Measurements from ENCODE around the gene ODF4.
"Not testable (repeated sequence)": the region's sequence is repeated elsewhere in the genome, so short reads cannot be mapped to it uniquely, and the experiment has no call there.

ODF4 gene

DNA sequence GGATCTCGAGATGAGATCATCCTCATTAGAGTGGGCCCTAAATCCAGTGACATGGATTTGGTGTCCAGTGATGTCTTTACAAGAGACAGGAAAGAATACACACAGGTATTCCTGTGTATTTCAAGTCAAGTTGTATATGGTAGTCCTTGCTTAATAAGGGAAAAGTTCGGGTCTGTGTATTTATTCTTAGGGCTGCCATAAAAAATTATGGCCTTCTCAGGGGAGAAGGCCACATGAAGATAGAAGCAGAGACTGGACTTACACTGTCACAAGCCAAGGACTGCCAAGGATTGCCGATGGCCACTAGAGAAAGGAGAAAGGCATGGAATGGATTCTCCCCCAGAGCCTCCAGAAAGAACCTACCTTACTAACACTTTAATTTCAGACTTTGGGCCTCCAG lies 28.6 kb downstream of the ODF4 start:
- no peak overlapping the region for H3K27ac Mint-ChIP-seq
- no peak overlapping the region for H3K4me3 Mint-ChIP-seq
- no peaks in the 10 kb centered on the region for H3K27me3 Mint-ChIP-seq
- peaks cover 14% of the 10 kb centered on the region for H3K36me3 Mint-ChIP-seq
- no peaks in the 10 kb centered on the region for H3K9me3 Mint-ChIP-seq
- DNase-seq (ENCODE audit: low spot score in 2 of 2) (no peak), ATAC-seq (ENCODE audit: low read depth) (no peak)
- H3K4me1 Mint-ChIP-seq = peaks cover 7% of the 10 kb centered on the region

DNA sequence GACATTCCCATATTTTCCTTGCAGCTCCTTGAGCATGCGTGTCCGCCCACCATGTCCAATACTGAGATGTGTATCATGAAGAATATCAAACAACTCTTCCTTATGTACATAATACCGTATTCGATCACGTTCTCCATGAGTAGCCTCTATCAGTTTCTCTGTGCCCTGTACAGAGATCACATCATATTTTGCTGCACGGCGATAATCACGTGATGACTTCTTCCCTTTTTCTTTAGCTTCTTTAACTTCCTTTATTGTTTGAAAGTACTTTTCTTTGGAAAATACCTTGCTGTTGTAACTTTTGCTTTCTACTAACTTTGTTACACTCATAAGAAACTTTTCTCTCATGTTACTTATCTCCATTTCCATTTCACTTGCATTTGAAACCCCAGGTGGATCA lies 30.3 kb downstream of the ODF4 start:
- Mint-ChIP-seq H3K36me3 (peaks cover 14% of the 10 kb centered on the region), H3K4me3 (no peak overlapping the region), H3K9me3 (no peaks in the 10 kb centered on the region), H3K27ac (no peak overlapping the region), H3K4me1 (peaks cover 7% of the 10 kb centered on the region), H3K27me3 (no peaks in the 10 kb centered on the region)
- ATAC-seq (ENCODE audit: low read depth) = peak; percentile 43
- no peak for DNase-seq (ENCODE audit: low spot score in 2 of 2)

DNA sequence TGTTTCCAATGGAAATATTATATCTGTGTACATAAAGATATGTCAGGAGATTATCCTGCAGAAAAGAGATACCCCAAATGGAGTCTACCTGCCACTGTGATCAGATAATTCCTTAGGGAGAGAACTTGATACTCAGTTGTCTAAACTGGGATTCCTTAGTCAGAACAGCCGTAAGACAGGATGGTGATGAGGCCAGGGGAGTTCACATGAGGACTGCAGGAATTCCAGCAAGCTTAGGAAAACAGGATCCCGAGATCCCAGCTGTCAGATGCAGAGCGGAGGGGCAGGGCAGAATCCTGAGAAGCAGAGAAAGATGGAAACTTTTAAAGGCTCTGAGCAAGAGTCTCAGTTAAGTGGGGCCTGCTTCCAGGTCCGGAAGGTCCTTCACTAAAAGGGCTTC lies 32.1 kb downstream of the ODF4 start:
- Mint-ChIP-seq H3K36me3 (peaks cover 14% of the 10 kb centered on the region), H3K4me3 (no peak overlapping the region), H3K27ac (no peak overlapping the region), H3K4me1 (peaks cover 19% of the 10 kb centered on the region), H3K27me3 (no peaks in the 10 kb centered on the region), H3K9me3 (no peaks in the 10 kb centered on the region)
- no peak for ATAC-seq (ENCODE audit: low read depth)
- DNase-seq (ENCODE audit: low spot score in 2 of 2) = no peak

DNA sequence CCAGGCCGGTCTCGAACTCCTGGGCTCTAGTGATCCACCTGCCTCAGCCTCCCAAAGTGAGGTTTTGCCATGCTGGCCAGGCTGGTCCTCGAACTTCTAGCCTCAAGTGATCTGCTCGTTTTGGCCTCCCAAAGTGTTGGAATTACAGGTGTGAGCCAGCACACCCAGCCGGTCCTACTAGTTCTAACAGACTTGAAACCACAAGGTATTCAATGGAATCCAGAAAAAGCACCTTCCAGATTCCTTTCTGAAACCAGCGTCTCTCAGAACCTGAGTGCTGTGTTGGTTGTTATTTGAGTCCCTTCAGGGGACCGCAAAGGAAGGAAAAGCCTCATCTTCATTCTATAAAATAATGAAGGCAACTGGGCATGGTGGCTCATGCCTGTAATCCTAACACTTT lies 32.8 kb downstream of the ODF4 start:
- Mint-ChIP-seq H3K9me3 (no peaks in the 10 kb centered on the region), H3K36me3 (peaks cover 14% of the 10 kb centered on the region), H3K4me1 (peaks cover 19% of the 10 kb centered on the region), H3K4me3 (no peak overlapping the region), H3K27ac (no peak overlapping the region), H3K27me3 (no peaks in the 10 kb centered on the region)
- DNase-seq (ENCODE audit: low spot score in 2 of 2) = no peak
- no peak for ATAC-seq (ENCODE audit: low read depth)

DNA sequence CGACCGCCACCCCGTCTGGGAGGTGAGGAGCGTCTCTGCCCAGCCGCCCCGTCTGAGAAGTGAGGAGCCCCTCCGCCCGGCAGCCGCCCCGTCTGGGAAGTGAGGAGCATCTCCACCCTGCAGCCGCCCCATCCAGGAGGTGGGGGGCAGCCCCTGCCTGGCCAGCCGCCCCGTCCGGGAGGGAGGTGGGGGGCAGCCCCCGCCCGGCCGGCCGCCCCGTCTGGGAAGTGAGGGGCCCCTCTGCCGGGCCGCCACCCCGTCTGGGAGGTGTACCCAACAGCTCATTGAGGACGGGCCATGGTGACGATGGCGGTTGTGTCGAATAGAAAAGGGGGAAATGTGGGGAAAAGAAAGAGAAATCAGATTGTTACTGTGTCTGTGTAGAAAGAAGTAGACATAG lies 34.2 kb downstream of the ODF4 start:
- peaks cover 23% of the 10 kb centered on the region for H3K4me1 Mint-ChIP-seq
- not testable (repeated sequence) for H3K4me3 Mint-ChIP-seq; ATAC-seq (ENCODE audit: low read depth); H3K9me3 Mint-ChIP-seq; H3K27ac Mint-ChIP-seq; H3K27me3 Mint-ChIP-seq; DNase-seq (ENCODE audit: low spot score in 2 of 2)
- peaks cover 18% of the 10 kb centered on the region for H3K36me3 Mint-ChIP-seq

DNA sequence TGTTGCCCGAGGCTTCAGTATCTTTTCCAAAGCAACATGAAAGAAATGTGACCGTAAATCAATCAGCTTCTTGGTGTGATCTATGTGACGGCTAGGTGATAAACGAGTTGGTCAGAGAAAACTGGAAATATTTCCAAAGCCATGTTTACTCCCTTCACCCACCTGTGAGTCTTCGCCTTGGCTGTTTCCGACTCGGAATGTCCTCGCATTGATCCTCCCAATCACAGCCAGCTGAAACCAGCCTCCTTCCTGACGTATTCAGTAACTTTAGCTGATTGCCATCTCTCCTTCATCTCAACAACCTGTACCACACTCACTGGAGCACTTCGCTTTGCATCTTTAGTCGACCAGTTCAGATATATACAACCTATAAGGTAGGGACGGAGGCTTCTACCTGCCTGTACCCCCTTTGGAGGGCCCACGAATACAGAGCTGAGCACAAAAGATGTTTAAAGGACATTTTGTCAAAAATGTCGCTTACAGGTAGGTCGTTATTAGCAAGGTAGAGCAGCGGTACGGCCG lies 36.2 kb downstream of the ODF4 start:
- Mint-ChIP-seq H3K27me3 (no peaks in the 10 kb centered on the region), H3K27ac (peak overlapping the region; percentile 28), H3K9me3 (no peaks in the 10 kb centered on the region), H3K4me1 (peaks cover 21% of the 10 kb centered on the region), H3K4me3 (peak overlapping the region; percentile 87), H3K36me3 (peaks cover 16% of the 10 kb centered on the region)
- DNase-seq (ENCODE audit: low spot score in 2 of 2) (no peak), ATAC-seq (ENCODE audit: low read depth) (no peak)

DNA sequence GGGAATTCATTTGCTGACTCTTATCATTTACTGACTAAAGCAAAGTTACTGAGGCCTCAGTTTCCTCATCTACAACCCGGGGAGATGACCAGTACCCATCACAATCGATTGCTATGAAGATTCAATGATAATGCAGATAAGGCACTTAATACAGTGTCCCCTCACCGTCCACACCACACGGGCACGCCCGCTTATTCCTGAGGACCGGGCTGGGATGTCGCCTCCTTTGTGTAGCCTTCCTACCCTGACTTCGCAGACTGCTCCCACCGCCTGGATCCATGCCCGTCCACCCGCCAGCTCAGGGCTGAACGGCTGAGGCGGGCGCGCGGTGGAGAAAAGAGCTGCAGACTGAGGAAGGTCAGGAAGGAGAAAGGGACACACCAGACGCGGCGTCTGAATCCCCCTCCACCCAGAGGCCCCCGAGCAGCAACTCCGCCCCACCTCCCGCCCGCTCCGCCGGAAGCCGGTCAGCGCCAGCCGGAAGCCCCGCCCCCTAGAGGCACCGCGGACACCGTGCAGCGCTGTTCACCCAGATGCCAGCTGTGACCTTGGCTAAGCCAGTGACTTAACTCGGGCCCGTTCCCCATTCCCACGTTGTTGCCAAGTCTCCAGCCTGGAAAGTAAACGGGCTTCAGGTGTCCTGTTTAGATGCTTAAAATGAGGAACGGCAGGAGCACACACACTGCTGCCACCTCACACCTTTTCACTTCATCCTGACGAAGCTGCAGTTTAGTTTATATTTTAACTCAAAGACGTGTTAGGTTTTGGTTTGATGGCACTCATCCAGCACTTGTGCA lies 36.8 kb downstream of the ODF4 start, which contains the start of gene KRABD2:
KRABD2 (minus strand) TSS at position 434 of the 797 bp plus-strand sequence.
- H3K27ac Mint-ChIP-seq = peak within 1 kb of the TSS; percentile 28
- H3K27me3 Mint-ChIP-seq = no peaks in the 10 kb centered on the region
- DNase-seq (ENCODE audit: low spot score in 2 of 2) (peak; percentile 84 to 86), ATAC-seq (ENCODE audit: low read depth) (peak; percentile 99)
- no peaks in the 10 kb centered on the region for H3K9me3 Mint-ChIP-seq
- peak within 1 kb of the TSS; percentile 87 for H3K4me3 Mint-ChIP-seq
- H3K4me1 Mint-ChIP-seq = peaks cover 27% of the 10 kb centered on the region
- H3K36me3 Mint-ChIP-seq = peaks cover 22% of the 10 kb centered on the region

DNA sequence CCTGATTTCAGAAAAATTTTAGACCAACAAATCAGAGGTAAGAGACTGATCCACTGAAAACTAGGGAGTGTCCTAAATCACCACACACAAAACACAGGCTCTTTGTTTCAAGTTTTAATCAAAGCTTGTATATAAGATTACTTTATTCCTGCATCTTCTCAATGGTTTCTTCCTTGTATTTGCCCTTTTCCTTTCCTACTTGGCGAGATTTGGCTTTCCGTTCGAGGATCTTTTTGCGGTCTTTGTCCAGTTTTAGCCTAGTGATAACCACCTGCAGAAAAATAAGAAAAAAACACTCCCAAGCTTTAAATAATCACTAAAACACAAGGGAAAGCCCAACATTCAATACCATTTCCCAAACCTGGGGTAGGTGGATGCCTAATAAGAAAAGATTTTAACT lies 37.8 kb downstream of the ODF4 start:
- Mint-ChIP-seq H3K27me3 (no peaks in the 10 kb centered on the region), H3K36me3 (peaks cover 22% of the 10 kb centered on the region), H3K4me1 (peaks cover 27% of the 10 kb centered on the region), H3K4me3 (peak overlapping the region; percentile 56), H3K9me3 (no peaks in the 10 kb centered on the region), H3K27ac (peak overlapping the region; percentile 17)
- DNase-seq (ENCODE audit: low spot score in 2 of 2) (no peak), ATAC-seq (ENCODE audit: low read depth) (no peak)

DNA sequence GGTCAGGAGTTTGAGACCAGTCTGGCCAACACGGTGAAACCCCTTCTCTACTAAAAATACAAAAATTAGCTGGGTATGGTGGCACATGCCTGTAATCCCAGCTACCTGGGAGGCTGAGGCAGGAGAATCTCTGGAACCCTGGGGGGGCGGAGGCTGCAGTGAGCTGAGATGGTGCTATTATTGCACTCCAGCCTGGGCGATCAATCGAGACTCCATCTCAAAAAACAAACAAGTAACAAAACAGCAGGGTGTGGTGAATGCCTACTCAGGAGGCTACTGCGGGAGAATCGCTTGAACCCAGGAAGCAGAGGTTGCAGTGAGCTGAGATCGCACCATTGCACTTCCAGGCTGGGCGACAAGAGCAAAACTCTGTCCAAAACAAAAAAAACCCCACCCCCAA lies 38.5 kb downstream of the ODF4 start:
- not testable (repeated sequence) for H3K27ac Mint-ChIP-seq; H3K27me3 Mint-ChIP-seq; DNase-seq (ENCODE audit: low spot score in 2 of 2); ATAC-seq (ENCODE audit: low read depth); H3K4me3 Mint-ChIP-seq; H3K9me3 Mint-ChIP-seq
- peaks cover 30% of the 10 kb centered on the region for H3K4me1 Mint-ChIP-seq
- H3K36me3 Mint-ChIP-seq = peaks cover 24% of the 10 kb centered on the region

DNA sequence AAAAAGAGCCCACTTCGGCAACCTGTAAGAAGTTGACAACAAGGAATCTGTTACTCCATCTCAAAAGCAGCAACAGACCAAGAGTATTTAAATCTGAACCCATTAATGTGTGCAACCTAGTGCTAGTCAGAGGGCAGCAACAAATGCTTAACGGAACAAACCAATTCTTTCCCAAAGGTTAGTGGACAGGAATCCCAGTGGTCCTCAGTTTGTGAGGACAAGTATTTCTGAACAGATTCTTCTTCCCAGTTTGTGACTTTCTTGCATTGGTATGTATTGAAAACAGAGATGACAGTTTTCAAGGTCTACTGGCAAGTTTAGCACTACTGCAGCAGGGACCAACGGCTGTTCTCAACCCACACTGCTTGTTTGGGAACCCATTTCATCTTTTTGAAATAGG lies 40.4 kb downstream of the ODF4 start:
- Mint-ChIP-seq H3K4me3 (no peak overlapping the region), H3K4me1 (peaks cover 39% of the 10 kb centered on the region), H3K9me3 (no peaks in the 10 kb centered on the region), H3K27ac (peak overlapping the region; percentile 80), H3K27me3 (no peaks in the 10 kb centered on the region), H3K36me3 (peaks cover 24% of the 10 kb centered on the region)
- DNase-seq (ENCODE audit: low spot score in 2 of 2) (no peak), ATAC-seq (ENCODE audit: low read depth) (no peak)

DNA sequence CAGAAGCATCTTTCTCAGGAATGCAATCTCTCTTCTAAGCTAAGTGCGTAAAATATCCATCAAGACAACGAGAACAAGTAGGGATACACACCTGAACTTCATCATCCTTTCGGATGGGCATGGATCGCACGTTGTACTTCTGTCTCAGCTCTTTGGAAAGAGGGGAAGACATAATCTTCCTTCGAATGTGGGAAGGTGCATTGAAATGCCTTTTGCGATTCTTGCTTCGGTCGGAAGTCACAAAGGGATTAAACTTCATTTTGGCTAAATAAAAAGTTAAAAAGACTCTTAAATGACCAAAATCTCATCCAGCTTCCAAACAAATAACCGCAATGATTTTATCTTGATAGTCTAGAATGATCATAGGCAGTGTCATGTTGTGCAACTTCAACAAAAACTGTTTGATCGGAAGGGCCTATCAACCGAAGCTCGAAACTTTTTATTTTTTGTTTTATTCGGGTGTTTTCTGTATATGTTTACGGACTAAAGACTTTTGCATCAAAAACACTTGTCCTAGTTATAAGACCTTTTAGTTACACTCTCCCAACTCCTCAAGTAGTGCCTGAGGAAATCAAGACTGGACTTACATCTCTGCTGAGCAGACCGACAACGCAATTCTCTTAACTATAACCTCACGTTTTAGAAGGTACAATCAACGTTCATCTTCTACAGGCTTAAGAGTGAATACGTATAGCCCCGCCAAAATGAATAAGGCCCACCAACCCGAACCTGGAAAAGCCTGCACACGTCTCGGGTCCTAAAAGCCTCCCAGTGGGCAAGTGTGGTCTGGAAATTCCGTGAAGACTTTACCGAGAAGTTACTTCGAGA lies 42.6 kb downstream of the ODF4 start:
- Mint-ChIP-seq H3K4me3 (peak overlapping the region; percentile 94), H3K36me3 (peaks cover 24% of the 10 kb centered on the region), H3K27ac (peak overlapping the region; percentile 97), H3K4me1 (peaks cover 30% of the 10 kb centered on the region), H3K27me3 (no peaks in the 10 kb centered on the region), H3K9me3 (no peaks in the 10 kb centered on the region)
- DNase-seq (ENCODE audit: low spot score in 2 of 2) (no peak), ATAC-seq (ENCODE audit: low read depth) (no peak)

DNA sequence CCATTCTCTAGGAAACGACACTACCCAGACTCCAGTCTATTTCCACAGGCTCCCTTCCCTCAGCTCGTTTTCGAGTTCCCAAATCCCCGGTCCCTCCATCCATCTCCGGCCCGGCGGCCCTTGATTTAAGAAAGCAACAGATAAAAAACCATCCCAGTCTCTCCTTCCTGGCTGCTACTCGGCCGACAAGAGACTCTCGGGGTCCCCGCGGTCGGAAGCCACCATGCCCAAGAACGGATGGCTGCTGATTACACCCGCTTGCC lies 43.2 kb downstream of the ODF4 start:
- ATAC-seq (ENCODE audit: low read depth) (no peak), DNase-seq (ENCODE audit: low spot score in 2 of 2) (no peak)
- H3K27me3 Mint-ChIP-seq = no peaks in the 10 kb centered on the region
- peak overlapping the region; percentile 94 for H3K4me3 Mint-ChIP-seq
- peak overlapping the region; percentile 97 for H3K27ac Mint-ChIP-seq
- H3K9me3 Mint-ChIP-seq = no peaks in the 10 kb centered on the region
- peaks cover 30% of the 10 kb centered on the region for H3K4me1 Mint-ChIP-seq
- H3K36me3 Mint-ChIP-seq = peaks cover 24% of the 10 kb centered on the region

DNA sequence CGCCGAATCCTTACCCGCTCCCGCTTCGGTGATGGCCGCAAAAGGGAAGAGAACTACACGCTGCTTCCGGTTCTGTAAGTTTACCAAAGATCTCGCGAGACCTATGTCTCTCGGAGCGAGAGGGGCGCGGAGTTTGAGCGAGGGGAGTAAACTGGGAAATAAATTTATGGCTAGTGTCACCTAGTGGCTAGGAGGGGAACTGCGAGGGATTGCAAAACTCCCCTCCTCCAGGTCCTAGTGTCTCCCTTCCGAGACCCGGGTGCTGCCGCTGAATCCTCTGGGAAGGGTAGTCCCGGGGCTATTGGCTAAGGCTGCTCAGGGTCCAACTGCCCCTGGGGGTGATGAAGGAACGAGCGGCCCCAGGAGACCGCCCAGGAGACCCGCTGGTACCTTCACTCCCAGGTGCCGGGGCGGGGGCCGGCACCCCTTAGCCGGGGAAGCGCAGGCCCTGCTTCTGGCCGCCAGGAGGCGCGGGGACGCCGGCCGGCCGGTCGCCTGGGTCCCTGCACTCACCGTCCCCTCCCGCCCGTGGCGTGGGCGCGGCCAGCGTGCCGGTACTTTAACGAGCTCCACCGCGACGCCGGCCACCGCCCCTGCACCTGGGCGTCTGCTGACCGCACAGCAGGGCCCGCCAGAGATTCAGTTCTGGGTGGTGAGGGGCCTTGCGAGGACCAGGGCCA lies 43.6 kb downstream of the ODF4 start, which contains the start of gene RPL26:
RPL26 (minus strand) TSS at position 51 of the 680 bp plus-strand sequence. CDS start 883 bp downstream, outside the sequence.
- peak; percentile 86 for ATAC-seq (ENCODE audit: low read depth)
- Mint-ChIP-seq H3K27ac (peak within 1 kb of the TSS; percentile 97), H3K9me3 (no peaks in the 10 kb centered on the region), H3K36me3 (peaks cover 23% of the 10 kb centered on the region), H3K4me3 (peak within 1 kb of the TSS; percentile 94), H3K4me1 (peaks cover 30% of the 10 kb centered on the region), H3K27me3 (no peaks in the 10 kb centered on the region)
- DNase-seq (ENCODE audit: low spot score in 2 of 2) = peak; percentile 96 to 98
